ENCODE measurements around the gene VEGFA.
A peak's percentile ranks its signal among the peaks of the same experiment; 100 is the strongest.

The VEGFA gene

DNA sequence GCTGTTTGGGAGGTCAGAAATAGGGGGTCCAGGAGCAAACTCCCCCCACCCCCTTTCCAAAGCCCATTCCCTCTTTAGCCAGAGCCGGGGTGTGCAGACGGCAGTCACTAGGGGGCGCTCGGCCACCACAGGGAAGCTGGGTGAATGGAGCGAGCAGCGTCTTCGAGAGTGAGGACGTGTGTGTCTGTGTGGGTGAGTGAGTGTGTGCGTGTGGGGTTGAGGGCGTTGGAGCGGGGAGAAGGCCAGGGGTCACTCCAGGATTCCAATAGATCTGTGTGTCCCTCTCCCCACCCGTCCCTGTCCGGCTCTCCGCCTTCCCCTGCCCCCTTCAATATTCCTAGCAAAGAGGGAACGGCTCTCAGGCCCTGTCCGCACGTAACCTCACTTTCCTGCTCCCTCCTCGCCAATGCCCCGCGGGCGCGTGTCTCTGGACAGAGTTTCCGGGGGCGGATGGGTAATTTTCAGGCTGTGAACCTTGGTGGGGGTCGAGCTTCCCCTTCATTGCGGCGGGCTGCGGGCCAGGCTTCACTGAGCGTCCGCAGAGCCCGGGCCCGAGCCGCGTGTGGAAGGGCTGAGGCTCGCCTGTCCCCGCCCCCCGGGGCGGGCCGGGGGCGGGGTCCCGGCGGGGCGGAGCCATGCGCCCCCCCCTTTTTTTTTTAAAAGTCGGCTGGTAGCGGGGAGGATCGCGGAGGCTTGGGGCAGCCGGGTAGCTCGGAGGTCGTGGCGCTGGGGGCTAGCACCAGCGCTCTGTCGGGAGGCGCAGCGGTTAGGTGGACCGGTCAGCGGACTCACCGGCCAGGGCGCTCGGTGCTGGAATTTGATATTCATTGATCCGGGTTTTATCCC, at the start of gene VEGFA:
VEGFA (plus strand) TSS at position 686 of the 846 bp plus-strand sequence.
- DNase-seq: peak; percentile 95

DNA sequence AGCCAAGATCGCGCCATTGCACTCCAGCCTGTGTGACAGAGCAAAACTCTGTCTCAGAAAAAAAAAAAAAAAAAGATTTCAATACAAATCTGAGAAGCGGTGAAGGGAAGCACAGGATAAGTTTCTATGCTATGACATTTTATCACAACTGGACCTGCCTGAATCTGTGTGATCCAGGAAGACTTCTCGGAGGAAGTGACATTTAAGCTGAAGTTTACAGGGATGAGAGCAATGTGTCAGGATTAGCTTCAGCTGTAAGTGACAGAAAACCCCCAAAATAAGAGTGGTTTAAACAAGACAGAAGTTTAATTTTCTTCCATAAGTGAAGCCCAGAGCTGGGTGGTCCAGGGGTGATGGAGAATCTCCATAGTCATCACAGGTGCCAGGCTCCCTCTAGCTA, 49.0 kb upstream of the VEGFA start:
- DNase-seq: no peak

DNA sequence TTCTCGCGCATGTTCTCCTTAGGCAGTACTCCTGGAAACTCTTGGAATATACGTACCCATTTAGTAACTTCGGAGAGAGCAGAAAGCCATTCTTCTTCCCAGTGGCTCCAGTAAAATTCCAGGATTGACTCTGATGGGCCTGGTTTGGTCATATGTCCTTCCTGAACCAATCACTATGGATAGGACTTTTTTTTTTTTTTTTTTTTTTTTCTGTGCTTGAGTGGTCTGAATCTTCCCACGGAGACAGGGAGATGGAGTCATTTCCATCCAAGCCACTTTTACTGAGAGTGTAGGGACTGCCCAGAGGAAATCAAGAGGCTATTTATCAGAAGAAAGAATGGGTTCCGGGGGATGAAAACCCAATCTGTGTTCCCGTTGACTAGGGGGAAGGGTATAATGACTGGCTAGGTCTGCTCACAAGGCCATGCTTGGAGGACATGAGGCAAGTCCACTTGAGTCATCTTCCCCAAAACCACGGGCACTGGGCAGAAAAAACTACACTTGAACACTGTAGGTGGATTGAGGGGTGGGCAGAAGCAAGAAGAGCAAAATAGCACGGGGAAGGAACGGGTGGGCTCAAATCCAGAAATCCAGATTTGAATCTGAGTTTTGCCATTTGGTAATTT, 47.0 kb upstream of the VEGFA start:
- DNase-seq: no peak

DNA sequence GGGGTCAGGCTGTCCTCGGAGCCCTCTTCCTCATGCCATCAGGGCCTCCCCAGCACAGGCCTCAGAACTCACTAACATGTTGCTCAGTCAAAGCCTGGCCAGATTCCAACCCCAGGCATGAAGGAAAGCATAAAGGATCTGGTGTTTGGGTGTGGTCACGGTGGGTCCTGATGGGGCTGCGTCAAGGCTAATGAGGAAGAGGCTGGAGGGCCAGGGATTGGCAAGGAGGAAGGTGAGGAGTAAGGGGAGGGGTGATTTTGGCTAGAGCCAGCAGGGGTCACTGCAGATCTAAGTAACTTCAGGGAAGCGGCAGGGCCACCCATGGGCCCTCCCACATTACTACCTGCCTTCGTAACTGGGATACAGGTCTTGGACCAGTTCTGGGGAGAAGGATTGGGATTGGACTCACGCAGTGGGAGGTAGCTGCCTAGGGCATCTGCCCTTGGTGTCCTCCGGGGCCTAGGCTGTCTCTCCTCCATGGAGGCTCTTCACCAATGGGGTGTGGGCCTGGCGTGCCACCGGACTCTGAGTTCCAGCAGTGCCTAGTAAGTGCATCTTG, 46.2 kb upstream of the VEGFA start:
- peak; percentile 91 for DNase-seq

DNA sequence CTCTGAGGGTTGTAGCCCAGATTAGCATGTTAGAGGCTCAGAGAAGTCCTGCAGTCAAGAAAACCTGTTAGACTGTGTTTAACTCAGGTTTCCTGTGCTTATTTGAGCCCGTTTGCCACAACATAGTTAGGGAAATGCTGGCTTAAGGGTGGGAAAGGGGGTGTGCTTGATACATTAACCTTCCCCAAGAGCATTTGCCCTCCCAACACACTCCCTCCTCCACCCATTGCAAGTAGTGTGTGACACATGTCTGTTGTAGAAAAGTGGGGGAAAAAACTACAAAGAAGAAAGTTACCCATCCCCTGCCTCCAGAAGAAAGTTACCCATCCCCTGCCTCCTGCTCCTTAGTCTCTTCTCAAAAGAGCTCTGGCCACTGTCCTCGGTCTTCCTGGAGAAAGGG, 45.7 kb upstream of the VEGFA start:
- DNase-seq: no peak

DNA sequence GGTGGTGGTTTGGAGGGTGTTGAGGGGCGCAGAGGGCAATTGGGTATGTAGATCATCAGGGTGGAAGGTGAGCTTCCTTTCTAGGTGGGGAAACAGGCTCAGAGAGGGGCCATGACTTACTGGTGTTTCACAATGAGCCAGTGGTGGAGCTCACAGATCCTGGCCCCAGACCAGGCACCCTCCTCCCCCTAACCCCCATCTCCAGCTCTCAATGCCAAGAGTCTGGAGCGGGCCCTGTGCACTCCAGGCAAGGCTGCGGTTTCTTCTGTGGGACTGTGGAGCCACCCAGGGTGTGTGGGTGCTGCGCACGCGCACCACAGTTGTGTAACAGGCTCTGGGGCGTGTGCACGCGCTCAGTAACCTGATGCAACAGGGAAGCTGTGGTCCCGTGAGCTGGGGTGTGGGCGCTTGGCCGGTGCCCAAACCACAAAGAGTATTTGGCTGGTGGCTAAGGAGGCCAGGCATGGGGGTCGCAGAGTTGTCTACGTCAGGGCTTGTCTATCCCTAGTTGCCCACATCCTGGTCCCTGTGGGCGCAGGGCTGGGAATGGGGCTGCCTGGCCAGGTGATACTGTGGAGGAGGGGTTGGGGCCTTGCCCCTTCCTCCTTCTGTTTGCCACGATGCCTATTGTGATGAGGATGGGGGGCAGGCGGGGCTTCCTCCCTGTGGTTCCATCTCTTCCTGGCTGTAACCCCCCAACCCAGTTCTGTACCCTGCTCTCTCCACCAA, 44.9 kb upstream of the VEGFA start:
- DNase-seq: no peak

DNA sequence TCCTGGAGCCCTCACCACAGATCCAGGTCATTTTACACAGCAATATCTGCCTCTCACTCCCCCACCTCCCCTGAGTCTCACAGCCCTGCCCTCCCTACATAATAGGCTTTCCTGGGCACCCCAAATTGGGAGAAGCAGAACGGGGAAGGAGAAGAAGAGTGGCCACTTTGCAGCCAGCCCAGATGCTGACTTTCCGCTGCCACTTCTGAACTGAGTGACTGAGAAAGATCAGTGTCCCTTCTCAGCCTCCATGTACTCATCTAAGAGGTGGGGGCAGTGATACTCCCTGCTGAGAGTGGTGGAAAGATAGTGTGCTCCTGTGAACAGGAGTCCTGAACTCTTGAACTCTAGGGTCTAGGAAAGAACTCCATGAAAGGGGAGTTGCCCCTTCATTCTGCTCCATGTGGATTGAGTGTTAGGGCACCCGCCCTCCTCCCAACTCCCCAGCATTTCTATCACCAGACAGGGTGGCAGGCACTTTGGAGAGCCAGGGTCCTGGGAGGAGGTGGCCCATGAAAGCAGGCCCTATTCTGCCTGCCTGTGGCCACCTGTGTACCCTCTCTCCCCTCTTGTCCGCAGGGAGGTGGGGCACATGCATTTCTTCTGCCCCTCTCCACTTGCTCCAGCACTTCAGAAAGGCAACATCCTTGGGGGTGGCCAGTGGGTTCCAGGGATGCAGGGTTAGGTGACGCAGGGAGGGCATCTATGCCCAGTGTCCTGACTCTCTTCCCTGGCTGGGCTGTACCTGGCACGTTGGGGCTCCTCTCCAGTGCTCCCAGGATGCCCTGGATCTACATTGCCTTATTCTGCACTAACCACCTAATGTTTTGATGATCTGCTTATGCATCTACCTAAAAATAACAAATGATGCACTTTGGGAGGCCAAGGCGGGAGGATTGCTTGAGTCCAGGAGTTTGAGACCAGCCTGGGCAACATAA, 44.1 kb upstream of the VEGFA start:
- no peak for DNase-seq

DNA sequence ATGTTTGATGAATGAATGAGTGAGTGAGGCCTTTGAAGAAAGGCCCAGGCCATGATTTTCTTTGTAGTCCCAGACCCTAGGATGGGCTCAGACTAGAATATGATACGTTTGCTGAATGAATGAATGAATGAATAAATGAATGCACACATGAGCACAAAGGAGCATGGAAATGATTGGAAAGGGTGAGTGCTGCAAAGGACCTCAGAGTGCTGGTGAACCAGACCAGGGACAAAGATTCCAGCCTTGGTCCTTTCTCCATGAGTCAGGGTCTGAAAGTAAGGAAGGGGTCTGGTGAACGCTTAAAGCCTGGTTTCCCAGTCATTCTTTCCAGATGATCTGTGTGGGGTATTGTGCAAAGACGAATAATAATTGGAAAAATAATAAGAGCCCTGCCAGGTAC, 42.4 kb upstream of the VEGFA start:
- DNase-seq: no peak

DNA sequence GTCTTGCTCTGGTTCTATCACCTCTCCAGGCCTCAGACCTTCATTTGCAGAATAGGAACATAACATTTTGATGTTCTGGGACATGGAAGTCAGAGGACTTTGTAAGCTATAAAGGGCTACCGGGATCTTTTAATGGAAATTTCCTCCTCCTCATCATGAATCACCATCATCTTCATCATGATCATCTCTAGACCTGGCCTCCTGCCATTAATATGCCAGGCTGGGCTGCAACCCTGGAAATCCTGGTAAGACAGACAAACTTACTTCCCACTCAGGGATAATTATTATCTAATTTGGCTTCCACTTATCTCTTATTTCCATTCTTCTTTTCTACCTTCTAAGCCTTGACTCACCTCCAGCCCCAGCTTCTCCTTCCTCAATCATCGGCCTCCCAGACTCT, 41.4 kb upstream of the VEGFA start:
- no peak for DNase-seq

DNA sequence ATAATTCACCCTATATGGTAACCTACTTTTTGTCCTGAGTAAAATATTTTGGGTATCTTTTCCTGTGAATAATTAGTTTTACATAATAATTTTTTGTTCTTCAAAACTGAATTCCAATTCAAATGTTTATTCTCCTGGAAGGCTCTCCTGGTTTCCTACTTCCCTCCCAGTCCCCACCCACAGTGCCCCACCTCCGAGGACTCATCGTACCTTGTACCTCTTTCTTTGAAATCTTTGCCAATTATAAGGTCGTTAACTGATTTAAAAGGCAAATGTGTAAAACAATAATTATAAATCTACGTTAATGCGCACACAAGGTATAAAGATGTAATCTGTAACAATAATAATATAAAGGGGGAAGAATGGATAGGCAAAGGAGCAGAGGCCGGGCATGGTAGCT, 40.5 kb upstream of the VEGFA start:
- DNase-seq: no peak

DNA sequence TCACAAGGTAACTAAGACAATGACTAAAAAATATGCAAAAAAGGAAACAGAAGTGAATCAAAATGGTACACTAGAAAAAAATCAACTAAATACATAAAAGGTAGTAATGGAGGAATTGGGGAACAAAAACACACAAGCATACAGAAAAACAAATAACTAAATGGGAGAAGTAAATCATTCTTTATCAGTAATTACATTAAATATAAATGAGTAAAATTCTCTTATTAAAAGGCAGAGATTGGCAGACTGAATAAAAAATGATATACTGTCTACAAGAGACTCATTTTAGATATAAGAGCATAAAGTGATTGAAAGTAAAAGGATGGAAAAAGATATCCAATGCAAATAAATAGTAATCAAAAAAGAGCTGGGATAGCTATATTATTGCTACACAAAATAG, 39.4 kb upstream of the VEGFA start:
- no peak for DNase-seq

DNA sequence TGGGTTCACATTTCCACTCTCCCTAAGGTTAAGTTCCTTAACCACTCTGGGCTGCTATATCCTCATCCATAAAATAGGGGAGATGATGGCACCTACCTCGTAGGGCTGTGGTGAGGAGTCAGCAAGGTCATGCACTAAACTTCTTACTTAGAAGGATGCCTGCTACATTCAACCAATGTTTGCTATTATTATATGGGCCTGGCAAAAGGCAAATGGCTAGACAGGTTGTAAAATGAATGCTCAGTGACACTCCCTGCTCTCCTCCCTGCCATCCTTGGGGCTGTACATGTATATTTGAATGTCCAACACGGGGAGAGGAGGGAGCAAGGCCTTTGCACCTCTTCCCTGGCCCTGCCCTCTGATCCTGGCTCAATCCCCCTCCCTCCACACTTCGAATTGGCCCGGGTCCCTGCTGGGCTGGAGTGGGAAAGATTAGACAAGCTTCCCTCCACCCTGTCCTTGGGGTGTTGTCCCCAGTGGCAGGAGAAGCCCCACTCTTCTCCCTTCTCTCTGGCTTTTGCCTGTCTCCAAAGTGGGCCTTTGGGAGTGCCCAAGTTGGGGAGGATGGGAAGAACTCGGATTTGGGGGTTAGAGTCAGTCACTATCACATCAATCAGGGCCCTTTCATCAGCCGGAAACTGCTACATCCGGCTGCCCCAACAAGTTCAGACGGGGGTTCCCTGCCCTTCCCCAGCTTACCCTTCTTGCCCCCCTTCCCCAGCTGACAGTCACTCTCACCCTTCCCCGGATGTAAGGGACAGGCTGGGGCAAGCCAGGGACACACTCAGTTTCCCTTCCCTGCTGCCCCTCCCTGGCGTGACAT, 36.3 kb upstream of the VEGFA start:
- no peak for DNase-seq

DNA sequence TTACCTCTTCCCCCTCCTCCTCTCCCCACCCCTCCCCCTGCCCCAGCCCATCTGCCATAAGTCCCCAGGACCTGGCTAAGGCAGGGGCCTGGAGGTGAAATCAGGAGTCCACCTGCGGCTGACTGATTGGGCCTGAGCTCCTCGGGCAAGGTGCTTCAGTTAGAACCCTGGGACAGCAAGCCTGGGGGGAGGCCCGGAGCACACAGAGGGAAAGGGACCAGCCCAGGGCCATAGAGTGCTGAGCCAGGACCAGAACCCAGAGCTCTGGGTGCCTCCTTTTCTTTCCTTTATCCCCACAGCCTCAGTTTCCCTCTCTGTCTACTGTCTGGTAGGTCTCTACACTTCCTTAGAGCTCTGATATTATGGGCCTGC, 35.7 kb upstream of the VEGFA start:
- DNase-seq: peak; percentile 44

DNA sequence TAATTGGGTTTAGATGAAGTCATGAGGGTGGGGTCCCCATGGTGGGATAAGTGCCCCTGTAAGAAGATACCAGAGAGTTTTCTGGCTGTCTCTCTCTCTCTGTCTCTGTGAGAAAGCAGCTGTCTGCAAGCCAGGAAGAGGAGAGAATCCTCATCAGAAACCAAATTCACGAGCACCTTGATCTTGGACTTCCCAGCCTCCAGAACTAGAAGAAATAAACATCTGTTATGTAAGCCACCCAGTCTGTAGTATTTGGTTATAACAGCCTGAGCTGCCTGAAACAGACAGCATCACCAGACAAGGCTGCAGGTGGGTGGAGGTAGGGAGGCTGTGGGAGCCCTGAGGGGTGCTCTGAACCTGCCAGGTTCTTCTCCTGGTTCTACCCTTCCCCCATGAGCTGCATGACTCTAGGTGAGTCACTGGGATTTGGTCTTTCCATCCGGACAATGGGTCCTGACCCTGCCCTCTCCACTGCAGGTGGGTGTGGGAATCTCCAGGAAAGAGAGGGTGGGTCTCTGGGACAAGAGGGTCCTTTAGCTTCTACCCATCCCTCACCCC, 34.3 kb upstream of the VEGFA start:
- DNase-seq: no peak

DNA sequence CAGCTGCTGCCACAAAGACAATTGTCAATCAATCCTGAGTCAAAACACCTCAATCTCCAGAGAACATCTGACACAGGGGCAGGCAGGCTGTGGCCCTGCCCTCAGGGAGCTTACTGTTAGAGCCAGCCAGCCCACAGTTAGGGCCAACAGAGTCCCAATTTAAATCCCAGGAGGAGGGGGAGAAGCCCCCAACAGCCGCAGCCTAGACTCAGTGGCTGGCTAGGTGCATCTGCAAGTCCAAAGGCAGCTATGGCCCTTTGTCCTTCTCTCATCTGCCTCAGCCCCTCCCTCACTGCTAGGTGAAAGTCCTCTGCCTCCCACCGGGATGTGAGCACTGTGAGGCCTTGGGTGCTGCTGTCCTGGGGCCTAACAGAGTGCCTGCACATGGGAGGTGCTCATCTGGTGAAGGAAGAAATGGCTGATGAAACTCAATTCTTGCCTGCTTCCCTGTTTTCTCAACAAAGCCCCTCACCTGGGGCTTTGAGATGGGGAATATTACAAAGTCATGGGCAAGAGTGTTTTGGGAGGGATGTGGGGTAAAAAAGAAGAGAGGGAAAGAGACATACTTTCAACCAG, 33.7 kb upstream of the VEGFA start:
- no peak for DNase-seq

DNA sequence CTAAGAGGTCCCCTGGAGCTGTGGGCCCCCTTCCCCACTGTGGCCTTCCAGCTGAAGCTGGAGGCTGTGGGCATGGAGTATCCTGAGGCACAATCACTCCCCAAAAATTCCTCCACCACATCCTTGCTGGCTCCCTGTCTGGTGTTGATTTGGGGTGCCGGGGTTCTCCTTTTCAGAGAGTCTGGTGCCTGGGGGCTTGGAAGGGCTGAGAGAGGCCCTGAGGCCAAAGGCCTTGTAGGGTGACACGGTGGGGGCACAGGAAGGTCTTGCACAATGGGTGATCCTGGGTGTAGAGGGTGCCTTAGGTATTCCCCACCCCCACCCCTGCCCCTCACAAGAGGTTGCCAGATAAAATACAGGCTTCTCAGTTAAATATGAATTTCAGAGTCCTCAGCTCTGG, 33.2 kb upstream of the VEGFA start:
- DNase-seq: no peak

DNA sequence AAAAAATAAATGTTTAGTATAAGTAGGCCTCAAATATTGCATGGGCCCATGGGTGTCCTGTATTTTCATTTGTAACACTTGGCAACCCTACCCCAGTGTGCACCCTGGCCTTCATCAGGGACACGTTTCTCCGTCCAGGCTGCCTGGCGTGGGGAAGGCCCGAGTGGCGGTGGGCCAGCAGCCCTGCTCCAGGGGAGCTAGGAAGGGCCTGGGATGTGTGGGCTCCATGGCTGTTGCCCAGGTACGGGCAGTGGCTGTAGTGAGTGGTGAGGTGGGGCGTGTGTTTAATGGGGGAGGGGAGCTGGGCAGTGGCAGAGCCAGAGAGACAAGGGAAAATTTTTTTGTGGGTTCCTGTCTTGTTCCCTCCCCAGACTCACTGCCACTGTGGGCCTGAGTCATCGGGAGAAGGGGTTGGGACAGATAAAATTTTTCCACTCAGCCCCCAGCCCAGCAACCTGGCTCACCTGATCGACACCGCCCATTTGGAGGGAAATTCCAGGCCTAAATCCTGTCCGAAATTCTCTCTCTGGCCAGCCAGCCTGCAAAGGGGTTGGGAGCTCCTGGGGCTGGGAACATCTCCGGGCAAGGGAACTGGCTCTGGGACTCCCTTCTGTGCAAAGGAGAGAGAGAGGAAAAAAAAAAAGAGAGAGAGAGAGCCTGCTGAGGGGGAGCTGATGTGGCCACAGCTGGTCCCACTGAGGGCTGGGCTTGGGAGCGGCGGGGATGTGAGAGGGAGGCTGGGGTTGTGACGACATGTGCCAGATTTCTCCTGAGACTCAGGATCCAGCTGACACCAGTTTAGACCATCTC, 32.5 kb upstream of the VEGFA start:
- DNase-seq: peak; percentile 39

DNA sequence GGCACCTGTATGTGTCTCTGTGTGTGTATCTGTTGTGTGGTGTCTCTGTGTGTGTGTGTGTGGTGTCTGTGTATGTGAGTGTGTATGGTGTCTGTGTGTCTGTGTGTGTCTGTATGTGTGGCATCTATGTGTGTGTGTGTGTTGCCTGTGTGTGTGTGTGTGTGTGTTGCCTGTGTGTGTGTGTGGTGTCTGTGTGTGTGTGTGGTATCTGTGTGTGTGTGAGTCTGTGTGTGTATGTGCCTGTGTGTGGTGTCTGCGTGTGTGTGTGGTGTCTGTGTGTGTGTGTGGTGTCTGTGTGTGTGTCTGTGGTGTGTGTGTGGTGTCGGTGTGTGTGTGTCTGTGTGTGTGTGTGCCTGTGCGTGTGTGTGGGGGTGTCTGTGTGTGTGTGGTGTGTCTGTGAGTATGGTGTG, 31.7 kb upstream of the VEGFA start:
- no peak for DNase-seq

DNA sequence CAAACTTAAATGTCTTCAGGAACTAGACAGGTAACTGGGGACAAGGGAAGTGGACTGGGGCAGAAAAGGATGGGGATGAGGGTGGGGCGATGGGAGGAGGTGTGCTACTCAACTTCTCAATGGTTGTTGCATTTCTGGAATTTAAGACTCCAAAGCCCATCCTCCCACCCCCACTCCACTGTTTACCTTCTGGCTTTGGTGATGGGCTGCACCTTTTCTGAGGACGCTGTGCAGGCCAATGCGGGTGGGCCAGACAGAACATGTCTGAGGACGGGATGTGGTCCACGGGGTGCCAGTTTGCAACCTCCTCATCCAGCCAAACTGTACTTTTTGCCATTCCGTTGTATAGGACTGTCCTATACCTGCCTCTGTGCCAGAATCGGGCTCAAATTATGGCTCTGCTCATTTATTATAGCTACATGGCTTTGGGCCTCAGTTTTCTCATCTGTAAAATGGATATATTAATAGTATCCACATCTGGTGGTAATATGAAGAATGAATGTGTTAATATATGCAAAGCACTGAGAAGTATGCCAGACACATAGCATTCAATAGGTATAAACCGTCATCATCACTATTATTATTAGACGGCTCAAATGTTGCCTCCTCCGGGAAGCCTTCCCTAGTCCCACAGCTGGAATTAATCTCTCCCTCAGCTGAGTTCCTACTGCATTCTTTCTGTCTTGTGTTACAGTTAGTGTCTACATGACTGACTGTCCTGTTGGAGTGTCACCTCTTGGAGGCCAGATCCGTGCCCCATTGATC, 31.0 kb upstream of the VEGFA start:
- no peak for DNase-seq
